ENCODE measurements around the gene SLC41A2. TPM values are rescaled to one million over a fixed set of nuclear protein-coding genes. Genes with fewer than 3 reads are reported as not detected.

The SLC41A2 gene
- total and polyA plus RNA-seq, 7 experiments from 2014 or later, result 0.08 to 12.7 (median 2.1) TPM

DNA sequence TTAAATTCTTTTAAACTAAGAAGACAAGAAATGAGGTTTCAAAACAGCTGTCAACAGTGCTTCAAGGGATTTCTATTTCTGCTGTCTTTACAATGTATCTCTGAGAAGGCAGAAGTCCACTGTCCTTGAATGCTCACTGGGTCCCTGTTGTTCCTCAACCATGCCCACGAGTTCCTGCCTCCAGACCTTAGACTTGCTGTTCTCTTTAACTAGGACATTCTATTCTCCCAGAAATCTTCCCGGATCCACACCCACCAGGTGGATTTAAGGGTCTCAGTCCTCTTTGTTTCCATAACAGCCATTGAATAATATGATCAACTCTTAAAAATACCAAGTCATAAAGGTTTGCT is 6.7 kb upstream of the SLC41A2 start:
- ChIA-PET CTCF (no interaction called here), POLR2A (interaction anchor here (0.7 kb wide), 1 partner anchor 199 kb away, joined by 3 read pairs; no protein-coding TSS in a partner anchor)
- Histone ChIP-seq H3K27me3 (ENCODE audit: control insufficient read depth in 2 of 2, insufficient read depth in 2 of 2, low read length in 2 of 2) (peaks cover 0 to 3% of the 10 kb centered on the region in 2 donors), H3K4me1 (ENCODE audit: control insufficient read depth in 2 of 2, insufficient read depth in 2 of 2, low read length in 2 of 2) (no peaks in the 10 kb centered on the region), H3K9me3 (ENCODE audit: control insufficient read depth in 2 of 3, low read length in 3 of 3) (no peaks in the 10 kb centered on the region), H3K27ac (ENCODE audit: low read depth, low read length) (no peak overlapping the region), H3K4me3 (ENCODE audit: low read length) (no peak overlapping the region), H3K36me3 (ENCODE audit: control insufficient read depth in 2 of 3, insufficient read depth in 3 of 3, low read length in 3 of 3) (no peaks in the 10 kb centered on the region)
- peaks cover 0 to 8% (median 4%) of the 10 kb centered on the region in 7 donors for H3K4me1 Mint-ChIP-seq
- no peak for ATAC-seq
- peaks cover 0 to 3% (median 0%) of the 10 kb centered on the region in 11 donors for H3K9me3 Mint-ChIP-seq
- no peaks in the 10 kb centered on the region for H3K36me3 Mint-ChIP-seq
- no peak overlapping the region for H3K4me3 Mint-ChIP-seq
- H3K27ac Mint-ChIP-seq, result no peak overlapping the region
- peaks cover 11 to 57% (median 22%) of the 10 kb centered on the region in 5 donors for H3K27me3 Mint-ChIP-seq
- no peak for DNase-seq
- intact Hi-C loops (cut with micrococcal nuclease), result no loop called here

DNA sequence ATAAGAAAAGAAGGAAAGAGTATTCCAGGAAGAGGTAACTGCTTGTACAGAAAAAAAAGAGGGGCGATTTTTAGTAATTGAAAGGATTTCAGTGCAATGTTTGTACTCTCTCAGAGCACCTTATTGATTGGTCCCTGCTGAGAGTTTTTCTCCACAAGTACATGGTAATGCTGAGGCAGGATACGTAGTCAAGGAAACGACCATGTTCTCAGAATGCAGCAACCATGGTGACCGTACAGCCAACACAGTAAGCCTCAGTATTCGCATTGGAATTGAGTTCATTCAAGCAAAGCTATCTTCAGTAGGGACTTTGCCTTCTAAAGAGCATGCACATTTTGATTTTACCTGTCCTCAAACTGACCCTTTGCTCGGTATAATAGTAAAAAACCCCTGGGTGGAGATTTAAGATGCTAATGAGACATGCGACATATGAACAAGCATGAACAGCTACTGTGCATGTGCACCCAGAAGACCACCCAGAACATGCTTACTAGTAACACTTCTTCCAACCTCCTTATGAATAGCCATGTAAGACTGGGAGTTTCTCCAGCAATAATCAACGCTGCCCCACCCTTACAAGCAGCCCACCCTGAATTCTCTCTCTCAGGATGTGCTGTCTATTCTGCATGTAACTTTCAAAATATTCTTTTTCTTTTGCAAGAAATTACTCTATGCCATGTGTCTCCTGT is 6.2 kb upstream of the SLC41A2 start:
- ChIA-PET CTCF (no interaction called here), POLR2A (interaction anchor here (0.7 kb wide), 1 partner anchor 199 kb away, joined by 3 read pairs; no protein-coding TSS in a partner anchor)
- Mint-ChIP-seq H3K9me3 (peaks cover 0 to 3% (median 0%) of the 10 kb centered on the region in 11 donors), H3K36me3 (no peaks in the 10 kb centered on the region), H3K4me3 (no peak overlapping the region), H3K27me3 (peaks cover 11 to 57% (median 22%) of the 10 kb centered on the region in 5 donors), H3K27ac (no peak overlapping the region), H3K4me1 (peaks cover 0 to 13% (median 9%) of the 10 kb centered on the region in 7 donors)
- Histone ChIP-seq H3K9me3 (ENCODE audit: control insufficient read depth in 2 of 3, low read length in 3 of 3) (no peaks in the 10 kb centered on the region), H3K4me1 (ENCODE audit: control insufficient read depth in 2 of 2, insufficient read depth in 2 of 2, low read length in 2 of 2) (peaks cover 0 to 1% of the 10 kb centered on the region in 2 donors), H3K27me3 (ENCODE audit: control insufficient read depth in 2 of 2, insufficient read depth in 2 of 2, low read length in 2 of 2) (peaks cover 0 to 3% of the 10 kb centered on the region in 2 donors), H3K4me3 (ENCODE audit: low read length) (no peak overlapping the region), H3K36me3 (ENCODE audit: control insufficient read depth in 2 of 3, insufficient read depth in 3 of 3, low read length in 3 of 3) (no peaks in the 10 kb centered on the region), H3K27ac (ENCODE audit: low read depth, low read length) (no peak overlapping the region)
- ATAC-seq, result no peak
- no peak for DNase-seq
- intact Hi-C loops (cut with micrococcal nuclease), result no loop called here

DNA sequence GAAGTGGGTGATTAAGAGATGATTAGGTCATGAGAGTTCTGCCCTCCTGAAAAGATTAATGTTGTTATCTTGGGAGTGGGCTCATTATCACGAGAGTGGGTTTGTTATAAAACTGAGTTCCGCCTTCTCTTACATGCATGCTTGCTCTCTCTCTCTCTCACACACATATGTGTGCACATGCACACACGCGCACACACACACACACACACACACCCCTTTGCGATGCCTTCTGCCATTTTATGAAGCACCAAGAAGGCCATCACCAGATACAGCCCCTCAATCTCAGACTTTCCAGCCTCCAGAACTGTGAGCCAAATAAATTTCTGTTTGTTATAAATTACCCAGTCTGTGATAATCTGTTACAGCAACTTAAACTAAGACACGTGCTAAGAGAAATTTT is 5.7 kb upstream of the SLC41A2 start:
- peaks cover 0 to 3% of the 10 kb centered on the region in 2 donors for H3K27me3 ChIP-seq (ENCODE audit: control insufficient read depth in 2 of 2, insufficient read depth in 2 of 2, low read length in 2 of 2)
- no peaks in the 10 kb centered on the region for H3K36me3 ChIP-seq (ENCODE audit: control insufficient read depth in 2 of 3, insufficient read depth in 3 of 3, low read length in 3 of 3)
- no peak for ATAC-seq
- no peak for DNase-seq
- POLR2A ChIA-PET, result no interaction called here
- H3K27ac ChIP-seq (ENCODE audit: low read depth, low read length), result no peak overlapping the region
- Mint-ChIP-seq H3K4me1 (peaks cover 5 to 19% (median 15%) of the 10 kb centered on the region in 7 donors), H3K4me3 (no peak overlapping the region), H3K9me3 (peaks cover 0 to 3% (median 0%) of the 10 kb centered on the region in 11 donors), H3K27me3 (peaks cover 11 to 57% (median 22%) of the 10 kb centered on the region in 5 donors), H3K36me3 (no peaks in the 10 kb centered on the region), H3K27ac (no peak overlapping the region)
- CTCF ChIA-PET, result no interaction called here
- no peak overlapping the region for H3K4me3 ChIP-seq (ENCODE audit: low read length)
- intact Hi-C loops (cut with micrococcal nuclease), result no loop called here
- peaks cover 5 to 6% of the 10 kb centered on the region in 2 donors for H3K4me1 ChIP-seq (ENCODE audit: control insufficient read depth in 2 of 2, insufficient read depth in 2 of 2, low read length in 2 of 2)
- H3K9me3 ChIP-seq (ENCODE audit: control insufficient read depth in 2 of 3, low read length in 3 of 3), result no peaks in the 10 kb centered on the region

DNA sequence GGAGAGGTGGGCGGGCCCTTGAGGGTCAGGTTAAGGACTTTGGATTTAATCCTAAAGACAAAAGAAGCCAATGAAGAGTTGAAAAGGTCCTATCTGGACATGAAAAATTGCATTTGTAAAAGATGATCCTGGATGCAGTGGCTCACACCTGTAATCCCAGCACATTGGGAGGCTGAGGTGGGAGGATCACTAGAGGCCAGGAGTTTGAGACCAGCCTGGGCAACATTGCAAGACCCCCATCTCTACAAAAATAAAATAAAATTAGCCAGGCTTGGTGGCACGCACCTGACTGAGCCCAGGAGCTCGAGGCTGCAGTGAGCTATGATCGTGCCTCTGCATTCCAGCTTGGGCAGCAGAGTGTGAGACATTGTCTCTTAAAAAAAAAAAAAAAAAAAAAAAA is 2.4 kb upstream of the SLC41A2 start:
- Mint-ChIP-seq H3K27me3 (peaks cover 11 to 59% (median 20%) of the 10 kb centered on the region in 5 donors), H3K4me1 (peaks cover 8 to 29% (median 26%) of the 10 kb centered on the region in 7 donors), H3K9me3 (no peaks in the 10 kb centered on the region), H3K36me3 (no peaks in the 10 kb centered on the region), H3K27ac (peak overlapping the region in 1 of 9 donors; percentile 77), H3K4me3 (peak overlapping the region in 1 of 10 donors; percentile 1)
- ChIA-PET CTCF (no interaction called here), POLR2A (no interaction called here)
- ATAC-seq (no peak), DNase-seq (no peak)
- Histone ChIP-seq H3K36me3 (ENCODE audit: control insufficient read depth in 2 of 3, insufficient read depth in 3 of 3, low read length in 3 of 3) (no peaks in the 10 kb centered on the region), H3K27me3 (ENCODE audit: control insufficient read depth in 2 of 2, insufficient read depth in 2 of 2, low read length in 2 of 2) (peaks cover 0 to 3% of the 10 kb centered on the region in 2 donors), H3K4me3 (ENCODE audit: low read length) (no peak overlapping the region), H3K9me3 (ENCODE audit: control insufficient read depth in 2 of 3, low read length in 3 of 3) (no peaks in the 10 kb centered on the region), H3K4me1 (ENCODE audit: control insufficient read depth in 2 of 2, insufficient read depth in 2 of 2, low read length in 2 of 2) (peaks cover 6 to 9% of the 10 kb centered on the region in 2 donors), H3K27ac (ENCODE audit: low read depth, low read length) (no peak overlapping the region)
- intact Hi-C loops (cut with micrococcal nuclease), result loop anchor here in 1 of 2 donors (2.0 kb wide), 1 partner anchor 212 kb away; no protein-coding TSS in a partner anchor

DNA sequence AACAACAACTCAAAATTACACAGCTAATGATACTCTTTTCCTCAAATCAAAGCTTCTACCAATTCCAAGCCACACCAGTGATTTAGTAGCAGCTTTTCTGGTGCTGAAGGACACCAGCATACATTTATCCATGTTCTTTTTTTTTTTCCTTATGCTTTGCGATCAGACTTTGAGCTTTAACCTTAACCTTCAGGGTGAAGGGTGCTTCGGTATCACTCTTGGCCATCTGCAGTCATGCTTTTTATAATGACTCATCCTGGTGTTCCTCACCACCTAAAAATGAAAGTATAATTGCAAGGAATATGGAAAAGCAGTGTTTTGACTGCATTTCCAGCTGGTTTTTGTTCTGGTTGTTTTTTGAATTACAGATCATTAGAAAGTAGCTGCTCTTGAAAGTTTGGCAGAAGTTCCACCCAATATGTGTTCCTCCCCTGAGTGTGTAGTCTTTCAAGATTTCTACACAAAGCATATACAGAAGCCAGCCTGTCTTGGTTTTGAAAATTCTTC is 1.3 kb upstream of the SLC41A2 start:
- H3K4me3 ChIP-seq (ENCODE audit: low read length), result no peak overlapping the region
- no peak for DNase-seq
- Mint-ChIP-seq H3K4me3 (peak overlapping the region; percentile 91 to 98 (median 96)), H3K4me1 (peaks cover 8 to 29% (median 26%) of the 10 kb centered on the region in 7 donors), H3K9me3 (no peaks in the 10 kb centered on the region), H3K27me3 (peaks cover 8 to 53% (median 14%) of the 10 kb centered on the region in 5 donors), H3K27ac (peak overlapping the region in 2 of 9 donors; percentile 82 to 88), H3K36me3 (no peaks in the 10 kb centered on the region)
- intact Hi-C loops (cut with micrococcal nuclease), result loop anchor here (2.0 to 5.0 kb wide), 12 partner anchors 78 to 742 kb away; partner anchors contain the start of genes APPL2 (in 2 of the 2) and TXNRD1 (in 2 of the 2)
- H3K36me3 ChIP-seq (ENCODE audit: control insufficient read depth in 2 of 3, insufficient read depth in 3 of 3, low read length in 3 of 3), result no peaks in the 10 kb centered on the region
- ATAC-seq, result no peak
- ChIA-PET POLR2A (interaction anchor here (0.6 kb wide), 1 partner anchor 37 kb away, joined by 3 read pairs; no protein-coding TSS in a partner anchor), CTCF (interaction anchor here (0.6 to 1.7 kb wide), 5 partner anchors 8 to 745 kb away, joined by 3 to 5 read pairs (median 3); no protein-coding TSS in a partner anchor)
- no peak overlapping the region for H3K27ac ChIP-seq (ENCODE audit: low read depth, low read length)
- H3K27me3 ChIP-seq (ENCODE audit: control insufficient read depth in 2 of 2, insufficient read depth in 2 of 2, low read length in 2 of 2), result peaks cover 0 to 3% of the 10 kb centered on the region in 2 donors
- H3K9me3 ChIP-seq (ENCODE audit: control insufficient read depth in 2 of 3, low read length in 3 of 3), result no peaks in the 10 kb centered on the region
- peaks cover 6 to 9% of the 10 kb centered on the region in 2 donors for H3K4me1 ChIP-seq (ENCODE audit: control insufficient read depth in 2 of 2, insufficient read depth in 2 of 2, low read length in 2 of 2)

DNA sequence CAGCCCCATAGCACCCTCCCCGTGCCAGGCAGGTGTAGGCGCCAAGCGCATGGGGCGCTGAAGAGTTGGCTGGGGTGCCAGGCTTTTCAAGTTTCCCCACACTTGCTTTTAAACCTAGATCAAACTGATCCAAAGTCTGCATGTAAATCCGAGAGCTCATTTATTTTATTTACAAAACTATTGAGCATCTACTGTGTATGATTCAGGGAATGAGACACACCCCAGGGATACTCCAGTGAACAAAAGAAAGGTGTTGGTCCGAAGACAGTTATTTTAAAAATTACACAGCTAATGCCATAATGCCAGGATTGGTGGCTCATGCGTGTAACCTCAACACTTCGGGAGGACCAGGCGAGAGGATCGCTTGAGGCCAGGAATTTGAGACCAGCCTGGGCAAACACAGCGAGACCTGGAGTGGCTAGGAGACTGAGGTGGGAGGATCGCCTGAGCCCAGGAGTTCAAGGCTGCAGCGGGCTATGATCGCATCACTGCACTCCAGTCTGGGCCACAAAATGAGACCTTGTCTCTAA is 780 bp upstream of the SLC41A2 start:
- ATAC-seq, result no peak
- CTCF ChIA-PET, result interaction anchor here (0.6 to 1.7 kb wide), 5 partner anchors 8 to 744 kb away, joined by 3 to 5 read pairs (median 3); no protein-coding TSS in a partner anchor
- Mint-ChIP-seq H3K27ac (peak overlapping the region; percentile 65 to 93 (median 89)), H3K4me1 (peaks cover 8 to 29% (median 26%) of the 10 kb centered on the region in 7 donors), H3K27me3 (peaks cover 8 to 54% (median 13%) of the 10 kb centered on the region in 5 donors), H3K4me3 (peak overlapping the region; percentile 91 to 98 (median 96)), H3K36me3 (no peaks in the 10 kb centered on the region), H3K9me3 (no peaks in the 10 kb centered on the region)
- H3K9me3 ChIP-seq (ENCODE audit: control insufficient read depth in 2 of 3, low read length in 3 of 3), result no peaks in the 10 kb centered on the region
- no peak for DNase-seq
- peak overlapping the region; percentile 77 for H3K4me3 ChIP-seq (ENCODE audit: low read length)
- POLR2A ChIA-PET, result interaction anchor here (0.6 kb wide), 1 partner anchor 37 kb away, joined by 3 read pairs; no protein-coding TSS in a partner anchor
- peaks cover 6 to 9% of the 10 kb centered on the region in 2 donors for H3K4me1 ChIP-seq (ENCODE audit: control insufficient read depth in 2 of 2, insufficient read depth in 2 of 2, low read length in 2 of 2)
- H3K36me3 ChIP-seq (ENCODE audit: control insufficient read depth in 2 of 3, insufficient read depth in 3 of 3, low read length in 3 of 3), result no peaks in the 10 kb centered on the region
- peaks cover 0 to 3% of the 10 kb centered on the region in 2 donors for H3K27me3 ChIP-seq (ENCODE audit: control insufficient read depth in 2 of 2, insufficient read depth in 2 of 2, low read length in 2 of 2)
- intact Hi-C loops (cut with micrococcal nuclease), result loop anchor here (1.0 to 5.0 kb wide), 19 partner anchors 27 to 742 kb away; partner anchors contain the start of genes APPL2 (in 2 of the 2), NOPCHAP1 (in 2 of the 2), TXNRD1 (in 2 of the 2) and CHST11 (in 1 of the 2)
- peak overlapping the region; percentile 59 for H3K27ac ChIP-seq (ENCODE audit: low read depth, low read length)

Data from naive thymus-derived CD4-positive, alpha-beta T cell (primary cell).